Brain microvascular endothelial cell (primary cell): Measurements from ENCODE around the gene JAG2.

Source experiments
- DNase-seq: peaks from one replicate; pipeline ENCODE4 v3.0.0-alpha.2; 2020
- H3K27ac ChIP-seq: fragments of 250-450 bp; sonication (Bioruptor Pico); 2 replicates; pipeline ENCODE4 v1.5.1; 2020; ENCODE audit warnings: mild to moderate bottlenecking, moderate library complexity
- H3K27me3 ChIP-seq: fragments of 250-450 bp; sonication (Bioruptor Pico); replicated peaks from 2 replicates; pipeline ENCODE4 v1.5.1; 2020; ENCODE audit warnings: mild to moderate bottlenecking
- H3K36me3 ChIP-seq: fragments of 250-450 bp; sonication (Bioruptor Pico); replicated peaks from 2 replicates; pipeline ENCODE4 v1.5.1; 2020; ENCODE audit warnings: mild to moderate bottlenecking
- H3K4me3 ChIP-seq: 2 replicates; pipeline ENCODE4 v1.5.1; 2011; ENCODE audit warnings: low read depth, mild to moderate bottlenecking, control low read depth, low read length, moderate library complexity
- CTCF ChIP-seq: IDR thresholded peaks from 2 replicates; pipeline ENCODE4 v1.5.1; 2011; ENCODE audit warnings: low read depth, mild to moderate bottlenecking, moderate library complexity, low read length, control low read depth, inconsistent platforms; ENCODE audit errors: missing control alignments
- in situ Hi-C: cut with HindIII; loops from 2 replicates; pipeline ENCODE4 v1.10.0; 2017; ENCODE audit warnings: low sequenced_read_pairs, low pct_ligation_motif_present

Gene JAG2

GRCh38 chr14:105173901-105174894 is 5.6 kb upstream of the JAG2 start:
- DNase-seq = no peak
- in situ Hi-C loops = no loop called here
- H3K27ac ChIP-seq = no peak overlapping the region
- no peak overlapping the region for H3K4me3 ChIP-seq
- no peak for TF ChIP-seq CTCF
- no peaks in the 10 kb centered on the region for H3K36me3 ChIP-seq
- peaks cover 7% of the 10 kb centered on the region for H3K27me3 ChIP-seq

- DNase-seq = no peak
- Histone ChIP-seq H3K36me3 (no peaks in the 10 kb centered on the region), H3K4me3 (no peak overlapping the region), H3K27ac (no peak overlapping the region), H3K27me3 (peaks cover 10% of the 10 kb centered on the region)
- no peak for TF ChIP-seq CTCF
- in situ Hi-C loops = no loop called here
These were observed 4.6 kb upstream of the JAG2 start for GRCh38 chr14:105173145-105173544.

- no peak overlapping the region for H3K27ac ChIP-seq
- peaks cover 15% of the 10 kb centered on the region for H3K27me3 ChIP-seq
- no peak for TF ChIP-seq CTCF
- H3K4me3 ChIP-seq = no peak overlapping the region
- in situ Hi-C loops = no loop called here
- H3K36me3 ChIP-seq = no peaks in the 10 kb centered on the region
- DNase-seq = no peak
These were observed 3.9 kb upstream of the JAG2 start for GRCh38 chr14:105172476-105172875.

GRCh38 chr14:105171004-105171673 is 2.6 kb upstream of the JAG2 start:
- no peak for TF ChIP-seq CTCF
- Histone ChIP-seq H3K27ac (no peak overlapping the region), H3K27me3 (peaks cover 17% of the 10 kb centered on the region), H3K36me3 (no peaks in the 10 kb centered on the region), H3K4me3 (no peak overlapping the region)
- no peak for DNase-seq
- in situ Hi-C loops = no loop called here

GRCh38 chr14:105169776-105170655 is 1.4 kb upstream of the JAG2 start:
- no peak for TF ChIP-seq CTCF
- in situ Hi-C loops = no loop called here

More at GRCh38 chr14:105169776-105170655, 1.4 kb upstream of the JAG2 start:
- no peak overlapping the region for H3K27ac ChIP-seq
- no peak for DNase-seq
- H3K4me3 ChIP-seq = no peak overlapping the region
- H3K36me3 ChIP-seq = no peaks in the 10 kb centered on the region
- peaks cover 17% of the 10 kb centered on the region for H3K27me3 ChIP-seq
